ENCODE results near the gene MUC21. TPM values are rescaled to one million over a fixed set of nuclear protein-coding genes. Genes with fewer than 3 reads are reported as not detected.

MUC21 gene
- total and polyA plus RNA-seq, 9 of the 15 experiments (the other 6 are each of a cell fraction or from before 2014, with no cell fraction given): not detected

GRCh38 chr6:31025595-31025994 is 42.1 kb downstream of the MUC21 start:
- BruUV-seq (replicated peaks): no TSS peak
- intact Hi-C loops (cut with micrococcal nuclease): no loop called here
- POLR2A ChIA-PET: no interaction called here

More at GRCh38 chr6:31025595-31025994, 42.1 kb downstream of the MUC21 start:
- Histone ChIP-seq H3K9me1 (ENCODE audit: control insufficient read depth, insufficient read depth, low read length) (no peaks in the 10 kb centered on the region), H3K27ac (ENCODE audit: extremely low read depth, low read depth, low read length) (no peak overlapping the region), H3K27me3 (ENCODE audit: control insufficient read depth in 2 of 2, insufficient read depth in 2 of 2, low read length in 2 of 2) (peaks cover 0 to 15% of the 10 kb centered on the region in 2 experiments; a peak in 3 of 5 replicates), H3K36me3 (ENCODE audit: control insufficient read depth, insufficient read depth, low read length) (no peaks in the 10 kb centered on the region), H3K9me3 (replicated peaks; ENCODE audit: control insufficient read depth, insufficient read depth, low read depth, low read length) (no peaks in the 10 kb centered on the region), H3K9ac (ENCODE audit: insufficient read depth in 1 of 2, low read depth in 2 of 2, low read length in 2 of 2) (no peak overlapping the region), H4K20me1 (replicated peaks; ENCODE audit: control insufficient read depth, insufficient read depth, low read length) (no peaks in the 10 kb centered on the region), H2AFZ (ENCODE audit: low read depth, low read length) (no peak overlapping the region), H3K4me1 (replicated peaks in 1 of 2; ENCODE audit: control insufficient read depth in 2 of 2, insufficient read depth in 2 of 2, low read length in 2 of 2) (peaks cover 0 to 3% of the 10 kb centered on the region in 2 experiments; a peak in 1 of 5 replicates), H3K4me3 (no peak overlapping the region), H3K79me2 (ENCODE audit: control insufficient read depth, insufficient read depth, low read length) (no peaks in the 10 kb centered on the region), H3K4me2 (ENCODE audit: insufficient read depth, low read length) (no peak overlapping the region)
- CTCF ChIA-PET (ENCODE audit: low intra/inter-chr PET ratio): no interaction called here
- WGBS (ENCODE audit: insufficient coverage, low coverage, missing lambda C conversion rate): 2% methylated on average over 4 of the region's 4 CpGs
- DNase-seq (ENCODE audit: extremely low read depth in 1 of 4, low spot score in 3 of 4): no peak
- TF ChIP-seq GATA2 (CRISPR knock-in tag; IDR thresholded peaks at IDR 0.05) (no peak), RBBP5 (IDR thresholded peaks at IDR 0.05; ENCODE audit: borderline replicate concordance, insufficient read depth, low read length, poor library complexity, severe bottlenecking) (no peak), MXI1 (IDR thresholded peaks at IDR 0.05; ENCODE audit: low read depth, low read length) (no peak), BMI1 (IDR thresholded peaks at IDR 0.05; ENCODE audit: low read length) (no peak), ZNF407 (IDR thresholded peaks at IDR 0.05; ENCODE audit: low read depth) (no peak), FOXA1 (IDR thresholded peaks at IDR 0.05; ENCODE audit: borderline replicate concordance) (no peak)
- TF ChIP-seq, protein P1, sequence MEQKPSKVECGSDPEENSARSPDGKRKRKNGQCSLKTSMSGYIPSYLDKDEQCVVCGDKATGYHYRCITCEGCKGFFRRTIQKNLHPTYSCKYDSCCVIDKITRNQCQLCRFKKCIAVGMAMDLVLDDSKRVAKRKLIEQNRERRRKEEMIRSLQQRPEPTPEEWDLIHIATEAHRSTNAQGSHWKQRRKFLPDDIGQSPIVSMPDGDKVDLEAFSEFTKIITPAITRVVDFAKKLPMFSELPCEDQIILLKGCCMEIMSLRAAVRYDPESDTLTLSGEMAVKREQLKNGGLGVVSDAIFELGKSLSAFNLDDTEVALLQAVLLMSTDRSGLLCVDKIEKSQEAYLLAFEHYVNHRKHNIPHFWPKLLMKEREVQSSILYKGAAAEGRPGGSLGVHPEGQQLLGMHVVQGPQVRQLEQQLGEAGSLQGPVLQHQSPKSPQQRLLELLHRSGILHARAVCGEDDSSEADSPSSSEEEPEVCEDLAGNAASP (IDR thresholded peaks at IDR 0.05): no peak
- ATAC-seq: 0 out of 3 replicates have a peak, but pooled peaks have one; percentile 25
- no peak for FAIRE-seq
- in situ Hi-C loops (cut with MboI): no loop called here
